DMS79 treated with DMSO at 0.1 percent for 48 hours (cell line): ENCODE measurements around the gene TMEM239.

Experiments used
- DNase-seq: peaks from one replicate; lab custom pipeline; 2025; lab: John Stamatoyannopoulos, UW

Gene TMEM239

DNA sequence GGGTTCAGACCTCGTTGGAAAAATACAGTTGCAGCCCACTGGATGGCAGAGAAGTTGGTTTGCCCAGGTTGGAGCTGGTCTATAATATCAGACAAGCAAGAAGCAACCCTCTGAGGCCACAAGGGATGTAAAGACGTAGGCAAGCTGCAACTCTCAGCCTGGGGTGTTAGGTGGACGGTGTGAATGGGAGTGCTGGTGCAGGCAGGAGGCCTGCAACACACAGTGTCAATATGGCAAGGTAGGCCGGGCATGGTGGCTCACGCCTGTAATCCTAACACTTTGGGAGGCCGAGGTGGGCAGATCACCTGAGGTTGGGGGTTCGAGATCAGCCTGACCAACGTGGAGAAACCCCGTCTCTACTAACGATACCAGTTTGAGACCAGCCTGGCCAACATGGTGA, 34.9 kb downstream of the TMEM239 start:
- DNase-seq, result no peak

DNA sequence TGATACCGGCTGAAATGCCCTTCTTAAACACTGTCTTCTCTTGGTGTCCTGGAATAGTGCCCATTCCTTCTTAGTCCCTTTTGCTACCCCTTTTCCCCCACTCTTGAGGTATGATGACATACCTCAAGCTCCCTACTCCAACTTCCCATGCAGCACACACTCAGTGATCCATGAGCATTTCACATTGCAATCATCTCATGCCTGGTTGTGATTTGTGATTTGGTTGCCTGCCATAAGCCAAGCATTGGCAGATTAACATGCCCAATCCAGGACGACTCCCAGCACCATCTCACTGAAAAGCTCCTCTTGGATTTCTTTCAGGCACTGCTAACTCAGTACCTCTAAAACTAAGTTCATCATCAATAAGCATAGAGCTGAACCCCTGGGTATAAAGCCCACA, 42.4 kb downstream of the TMEM239 start:
- DNase-seq, result no peak

DNA sequence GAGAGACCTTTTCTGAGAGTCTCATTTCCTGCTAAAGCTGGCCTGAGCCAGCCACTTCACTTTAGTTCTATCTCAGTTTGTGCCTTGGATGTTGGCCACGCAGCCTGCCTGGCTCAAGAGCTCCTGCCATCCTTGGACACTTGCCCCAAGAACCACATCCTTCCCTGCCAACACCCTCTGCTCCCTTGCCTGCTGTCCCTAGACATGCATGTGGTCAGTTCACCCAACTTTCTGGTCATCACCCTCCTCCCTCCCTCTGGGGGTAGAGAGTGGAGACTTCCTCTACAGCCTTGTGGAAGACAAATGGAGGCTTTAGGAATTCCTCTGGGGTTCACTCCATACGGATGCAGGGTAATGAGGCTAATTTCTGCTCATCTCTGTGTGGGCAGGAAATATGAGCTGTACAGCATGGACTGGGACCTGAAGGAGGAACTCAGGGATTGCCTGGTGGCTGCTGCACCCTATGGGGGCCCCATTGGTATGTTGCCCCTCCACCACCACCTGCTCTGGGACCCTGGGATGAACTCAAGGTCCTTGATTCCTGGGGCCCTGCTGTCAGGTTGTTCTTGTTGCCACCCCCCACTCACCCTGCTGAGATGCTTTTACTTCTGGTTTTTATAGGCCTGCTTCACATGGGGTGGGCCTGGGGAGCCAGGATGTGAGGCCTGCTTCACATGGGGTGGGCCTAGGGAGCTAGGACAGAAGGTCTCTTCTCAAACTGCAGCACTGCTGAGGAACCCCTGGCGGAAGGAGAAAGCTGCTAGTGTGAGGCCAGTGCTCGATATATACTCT, 43.4 kb downstream of the TMEM239 start:
- no peak for DNase-seq

DNA sequence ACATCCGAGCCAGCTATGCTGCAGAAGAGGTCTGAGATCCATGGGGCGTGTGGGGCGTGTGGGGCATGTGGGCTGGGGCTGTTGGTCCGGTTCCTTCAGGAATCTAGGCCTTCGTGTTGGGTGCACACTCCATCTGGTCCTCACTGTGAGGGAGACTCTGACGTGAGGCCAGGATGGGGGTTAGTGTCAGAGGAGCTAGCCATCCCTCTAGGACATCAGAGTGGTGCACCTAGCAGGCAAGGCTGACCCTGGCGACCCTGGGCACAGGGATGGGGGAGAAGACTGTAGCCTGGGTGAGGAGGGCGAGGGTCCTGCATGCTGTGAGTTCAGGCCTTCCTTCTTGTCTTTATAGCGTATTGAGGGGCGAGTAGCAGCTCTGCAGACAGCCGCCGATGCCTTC, 48.5 kb downstream of the TMEM239 start:
- no peak for DNase-seq

DNA sequence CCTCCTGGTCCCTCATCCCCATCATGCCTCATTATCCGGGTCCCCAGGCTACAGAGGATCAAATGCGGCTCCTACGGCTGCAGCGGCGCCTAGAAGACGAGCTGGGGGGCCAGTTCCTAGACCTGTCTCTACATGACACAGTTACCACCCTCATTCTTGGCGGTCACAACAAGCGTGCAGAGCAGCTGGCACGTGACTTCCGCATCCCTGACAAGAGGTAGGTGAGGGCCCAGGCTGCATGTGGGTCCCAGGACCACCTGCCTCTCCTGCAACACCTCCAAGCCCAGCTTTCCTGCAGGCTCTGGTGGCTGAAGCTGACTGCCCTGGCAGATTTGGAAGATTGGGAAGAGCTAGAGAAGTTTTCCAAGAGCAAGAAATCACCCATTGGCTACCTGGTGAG, 48.9 kb downstream of the TMEM239 start:
- no peak for DNase-seq

DNA sequence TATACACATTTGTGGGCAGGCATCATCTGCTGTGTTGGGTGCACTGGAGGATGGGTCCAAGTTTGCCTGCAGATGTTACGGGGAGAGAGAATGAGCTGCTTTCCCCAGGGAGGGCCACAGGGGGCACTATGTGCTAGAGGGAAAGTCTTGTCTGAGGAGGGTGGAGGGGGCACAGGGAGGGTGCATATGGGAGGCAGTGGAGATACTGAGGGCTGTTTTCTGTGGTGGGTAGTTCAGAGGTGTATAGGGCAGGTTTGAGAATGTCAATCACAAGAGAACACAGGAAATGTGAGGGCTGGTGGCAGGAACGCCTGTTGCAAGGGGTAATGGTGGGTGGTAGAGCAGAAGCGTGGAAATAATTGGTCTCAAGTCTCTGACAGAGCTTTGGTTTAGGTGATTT, 49.5 kb downstream of the TMEM239 start:
- DNase-seq, result no peak

DNA sequence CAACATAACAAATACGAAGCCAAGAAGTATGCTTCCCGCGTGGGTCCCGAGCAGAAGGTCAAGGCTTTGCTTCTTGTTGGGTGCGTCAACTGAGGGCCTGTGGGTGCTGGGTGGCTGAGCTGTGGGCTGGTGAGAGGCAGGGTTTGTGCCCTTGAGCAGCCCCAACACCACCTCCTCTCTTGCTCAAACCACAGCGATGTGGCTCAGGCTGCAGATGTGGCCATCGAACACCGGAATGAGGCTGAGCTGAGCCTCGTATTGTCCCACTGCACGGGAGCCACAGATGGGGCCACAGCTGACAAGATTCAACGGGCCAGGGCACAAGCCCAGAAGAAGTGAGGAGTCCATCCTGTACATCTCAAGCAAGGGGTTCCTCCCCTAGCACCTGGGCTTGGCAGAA, 50.1 kb downstream of the TMEM239 start:
- no peak for DNase-seq

DNA sequence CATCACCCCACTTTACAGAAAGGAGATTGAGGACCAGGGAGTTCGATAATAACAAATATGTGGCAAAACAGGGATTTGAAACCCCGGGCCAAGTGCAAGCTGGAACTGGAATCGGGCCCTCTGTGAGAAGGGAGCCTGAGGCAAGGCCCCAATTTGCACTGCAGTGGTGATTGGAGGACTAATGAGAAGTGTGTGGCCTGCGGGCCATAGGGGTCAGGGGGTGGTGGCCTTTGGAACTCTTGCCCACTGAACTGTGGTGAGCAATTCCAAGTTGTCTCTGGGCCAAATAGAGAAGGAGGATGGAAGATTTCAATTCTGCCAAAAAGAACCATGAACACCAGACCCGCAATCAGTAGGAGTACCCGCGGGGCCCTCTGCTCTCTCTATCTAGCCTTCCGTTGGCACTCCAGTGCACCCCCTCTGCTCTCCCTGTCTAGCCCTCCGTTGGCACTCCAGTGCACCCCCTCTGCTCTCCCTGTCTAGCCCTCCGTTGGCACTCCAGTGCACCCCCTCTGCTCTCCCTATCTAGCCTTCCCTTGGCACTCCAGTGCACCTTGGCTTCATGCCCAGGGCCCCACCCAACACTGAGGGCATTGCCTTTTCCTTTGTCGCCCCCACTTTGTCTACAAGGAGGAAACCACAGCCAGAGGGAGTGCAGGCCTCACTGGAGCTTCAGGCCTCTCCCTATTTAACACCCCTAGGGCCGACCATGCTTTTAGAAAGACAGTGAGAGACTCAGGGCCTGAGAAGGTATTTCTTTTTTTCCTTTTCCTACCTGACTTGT, 51.1 kb downstream of the TMEM239 start:
- no peak for DNase-seq
